Thoracic aorta endothelial cell (primary cell): Measurements from ENCODE around the gene ZNF624. TPM values are rescaled to one million over a fixed set of nuclear protein-coding genes. Genes with fewer than 3 reads are reported as not detected.

ENCODE experiments used
- small RNA-seq: library from RNA; depleted of rRNA; stranded (forward); fragments of <200 nt; gene quantifications from one replicate; pipeline ENCODE3, GENCODE V24; 2012
- total RNA-seq: library from RNA; depleted of rRNA; stranded (reverse); fragments of >200 nt; gene quantifications from 2 replicates; pipeline ENCODE4 v1.2.3, GENCODE V29; 2012

Gene ZNF624
- total RNA-seq: 5.6 and 6.6 TPM in 2 replicates

GRCh38 chr17:16653367-16654041, at the start of gene ZNF624:
TSS of gene ZNF624 (minus strand) at chr17:16653850.

GRCh38 chr17:16689731-16690281, 36.2 kb upstream of the ZNF624 start, which contains the start of gene CCDC144A:
TSS of gene CCDC144A (plus strand) at chr17:16690241. CDS start at chr17:16690401, 160 bp downstream.

Small RNA genes within 50 kb of the gene (small RNA-seq; reads per million reads assigned to genes)
- not detected for gene RNU6-405P

Other genes with a start within 250 kb of the ZNF624 start
- 7.8 and 35.9 TPM in 2 replicates for gene TRPV2, start 238.3 kb downstream of the ZNF624 start, total RNA-seq
- 1.6 TPM in 2 replicates for gene LRRC75A, start 161.7 kb downstream of the ZNF624 start, total RNA-seq
- gene ZNF287, start 84.6 kb downstream of the ZNF624 start, total RNA-seq: 3.5 and 3.6 TPM in 2 replicates
- 5.2 and 8.9 TPM in 2 replicates for gene CCDC144A, start 36.4 kb upstream of the ZNF624 start, total RNA-seq